ENCODE measurements around the gene SLC27A5.

Gene SLC27A5

GRCh38 chr19:58522709-58523108, 10.9 kb upstream of the SLC27A5 start:
- Histone ChIP-seq H2BK120ac (ENCODE audit: low read depth, low read length) (no peak overlapping the region), H3K79me1 (ENCODE audit: low read length) (peaks cover 9% of the 10 kb centered on the region), H3K18ac (ENCODE audit: low read length) (no peak overlapping the region), H3K27ac (ENCODE audit: low read depth, low read length) (no peak overlapping the region), H2BK15ac (replicated peaks; ENCODE audit: low read depth) (no peak overlapping the region), H3K36me3 (ENCODE audit: control insufficient read depth, insufficient read depth, low read length) (no peaks in the 10 kb centered on the region), H3K9ac (ENCODE audit: low read length) (no peak overlapping the region), H3K79me2 (ENCODE audit: control insufficient read depth, insufficient read depth, low read length) (peaks cover 11% of the 10 kb centered on the region), H3K4me1 (ENCODE audit: control insufficient read depth, low read depth, low read length) (peaks cover 7% of the 10 kb centered on the region), H3K27me3 (ENCODE audit: insufficient read depth, low read length, poor library complexity) (no peaks in the 10 kb centered on the region), H3K4me2 (ENCODE audit: low read length) (no peak overlapping the region), H2BK5ac (ENCODE audit: low read length) (no peak overlapping the region), H3K4ac (ENCODE audit: low read depth, low read length) (no peak overlapping the region), H2AK5ac (ENCODE audit: low read length) (no peak overlapping the region), H4K5ac (ENCODE audit: low read length) (no peak overlapping the region), H4K8ac (ENCODE audit: low read depth, low read length) (no peak overlapping the region), H3K4me3 (ENCODE audit: low read length) (no peak overlapping the region), H3K23ac (ENCODE audit: low read length) (no peak overlapping the region), H3K56ac (ENCODE audit: low read length) (peak overlapping the region; percentile 25)
- no peak for DNase-seq
- no CpG with 5 or more reads among the region's 3 CpGs for WGBS (ENCODE audit: extremely low coverage, insufficient coverage, low lambda C conversion rate)

GRCh38 chr19:58521651-58522050, 9.9 kb upstream of the SLC27A5 start:
- H3K4me3 ChIP-seq (ENCODE audit: low read length) = no peak overlapping the region
- peak overlapping the region; percentile 58 for H2AK5ac ChIP-seq (ENCODE audit: low read length)
- no peak overlapping the region for H3K4ac ChIP-seq (ENCODE audit: low read depth, low read length)
- no peak overlapping the region for H3K27ac ChIP-seq (ENCODE audit: low read depth, low read length)
- H3K4me1 ChIP-seq (ENCODE audit: control insufficient read depth, low read depth, low read length) = peaks cover 7% of the 10 kb centered on the region
- H3K18ac ChIP-seq (ENCODE audit: low read length) = no peak overlapping the region
- no peak overlapping the region for H4K5ac ChIP-seq (ENCODE audit: low read length)
- no peak overlapping the region for H2BK120ac ChIP-seq (ENCODE audit: low read depth, low read length)
- no peak overlapping the region for H3K23ac ChIP-seq (ENCODE audit: low read length)
- H3K27me3 ChIP-seq (ENCODE audit: insufficient read depth, low read length, poor library complexity) = no peaks in the 10 kb centered on the region
- H3K4me2 ChIP-seq (ENCODE audit: low read length) = no peak overlapping the region
- peaks cover 2% of the 10 kb centered on the region for H3K36me3 ChIP-seq (ENCODE audit: control insufficient read depth, insufficient read depth, low read length)
- peaks cover 14% of the 10 kb centered on the region for H3K79me2 ChIP-seq (ENCODE audit: control insufficient read depth, insufficient read depth, low read length)
- peak overlapping the region; percentile 51 for H3K9ac ChIP-seq (ENCODE audit: low read length)
- peak overlapping the region; percentile 64 for H3K56ac ChIP-seq (ENCODE audit: low read length)
- peaks cover 12% of the 10 kb centered on the region for H3K79me1 ChIP-seq (ENCODE audit: low read length)
- H4K8ac ChIP-seq (ENCODE audit: low read depth, low read length) = no peak overlapping the region
- DNase-seq = no peak
- H2BK5ac ChIP-seq (ENCODE audit: low read length) = no peak overlapping the region
- no peak overlapping the region for H2BK15ac ChIP-seq (replicated peaks; ENCODE audit: low read depth)
- WGBS (ENCODE audit: extremely low coverage, insufficient coverage, low lambda C conversion rate) = no CpG with 5 or more reads among the region's 4 CpGs

GRCh38 chr19:58520257-58520599, 8.4 kb upstream of the SLC27A5 start:
- H3K56ac ChIP-seq (ENCODE audit: low read length) = peak overlapping the region; percentile 97
- WGBS (ENCODE audit: extremely low coverage, insufficient coverage, low lambda C conversion rate) = no CpG with 5 or more reads among the region's 7 CpGs
- peak overlapping the region; percentile 52 for H2BK5ac ChIP-seq (ENCODE audit: low read length)
- peak overlapping the region; percentile 95 for H3K27ac ChIP-seq (ENCODE audit: low read depth, low read length)
- H4K8ac ChIP-seq (ENCODE audit: low read depth, low read length) = no peak overlapping the region
- no peaks in the 10 kb centered on the region for H3K27me3 ChIP-seq (ENCODE audit: insufficient read depth, low read length, poor library complexity)
- peak overlapping the region; percentile 9 for H3K4ac ChIP-seq (ENCODE audit: low read depth, low read length)
- no peak overlapping the region for H2AK5ac ChIP-seq (ENCODE audit: low read length)
- no peak for DNase-seq
- peak overlapping the region; percentile 62 for H3K4me3 ChIP-seq (ENCODE audit: low read length)
- no peak overlapping the region for H2BK15ac ChIP-seq (replicated peaks; ENCODE audit: low read depth)
- peaks cover 7% of the 10 kb centered on the region for H3K4me1 ChIP-seq (ENCODE audit: control insufficient read depth, low read depth, low read length)
- peak overlapping the region; percentile 93 for H3K4me2 ChIP-seq (ENCODE audit: low read length)
- H3K23ac ChIP-seq (ENCODE audit: low read length) = no peak overlapping the region
- peaks cover 5% of the 10 kb centered on the region for H3K36me3 ChIP-seq (ENCODE audit: control insufficient read depth, insufficient read depth, low read length)
- H3K18ac ChIP-seq (ENCODE audit: low read length) = peak overlapping the region; percentile 1
- H2BK120ac ChIP-seq (ENCODE audit: low read depth, low read length) = no peak overlapping the region
- H3K9ac ChIP-seq (ENCODE audit: low read length) = peak overlapping the region; percentile 90
- H4K5ac ChIP-seq (ENCODE audit: low read length) = peak overlapping the region; percentile 60
- peaks cover 14% of the 10 kb centered on the region for H3K79me2 ChIP-seq (ENCODE audit: control insufficient read depth, insufficient read depth, low read length)
- peaks cover 18% of the 10 kb centered on the region for H3K79me1 ChIP-seq (ENCODE audit: low read length)

GRCh38 chr19:58519355-58520256, 7.8 kb upstream of the SLC27A5 start, which contains the start of gene ZBTB45:
ZBTB45 (minus strand) TSS chr19:58519810; CDS start chr19:58517673, 2,137 bp downstream.
- Histone ChIP-seq H2BK5ac (ENCODE audit: low read length) (peak within 1 kb of the TSS; percentile 80), H3K9ac (ENCODE audit: low read length) (peak within 1 kb of the TSS; percentile 90), H3K79me1 (ENCODE audit: low read length) (peaks cover 18% of the 10 kb centered on the region), H3K27me3 (ENCODE audit: insufficient read depth, low read length, poor library complexity) (no peaks in the 10 kb centered on the region), H2BK120ac (ENCODE audit: low read depth, low read length) (peak within 1 kb of the TSS; percentile 8), H4K8ac (ENCODE audit: low read depth, low read length) (peak within 1 kb of the TSS; percentile 43), H3K4me2 (ENCODE audit: low read length) (peak within 1 kb of the TSS; percentile 93), H3K23ac (ENCODE audit: low read length) (peak within 1 kb of the TSS; percentile 56), H3K4ac (ENCODE audit: low read depth, low read length) (peak within 1 kb of the TSS; percentile 86), H3K79me2 (ENCODE audit: control insufficient read depth, insufficient read depth, low read length) (peaks cover 14% of the 10 kb centered on the region), H3K27ac (ENCODE audit: low read depth, low read length) (peak within 1 kb of the TSS; percentile 95), H3K18ac (ENCODE audit: low read length) (peak within 1 kb of the TSS; percentile 75), H3K4me1 (ENCODE audit: control insufficient read depth, low read depth, low read length) (peaks cover 7% of the 10 kb centered on the region), H3K56ac (ENCODE audit: low read length) (peak within 1 kb of the TSS; percentile 97), H2AK5ac (ENCODE audit: low read length) (peak within 1 kb of the TSS; percentile 54), H4K5ac (ENCODE audit: low read length) (peak within 1 kb of the TSS; percentile 60), H3K36me3 (ENCODE audit: control insufficient read depth, insufficient read depth, low read length) (peaks cover 5% of the 10 kb centered on the region), H2BK15ac (replicated peaks; ENCODE audit: low read depth) (no peak within 1 kb of the TSS), H3K4me3 (ENCODE audit: low read length) (peak within 1 kb of the TSS; percentile 62)
- no CpG with 5 or more reads among the region's 87 CpGs for WGBS (ENCODE audit: extremely low coverage, insufficient coverage, low lambda C conversion rate)
- DNase-seq = peak; percentile 98

GRCh38 chr19:58519087-58519354, 7.2 kb upstream of the SLC27A5 start:
- H2BK5ac ChIP-seq (ENCODE audit: low read length) = no peak overlapping the region
- peaks cover 11% of the 10 kb centered on the region for H3K4me1 ChIP-seq (ENCODE audit: control insufficient read depth, low read depth, low read length)
- peak overlapping the region; percentile 95 for H3K27ac ChIP-seq (ENCODE audit: low read depth, low read length)
- peak overlapping the region; percentile 86 for H3K4ac ChIP-seq (ENCODE audit: low read depth, low read length)
- no CpG with 5 or more reads among the region's 14 CpGs for WGBS (ENCODE audit: extremely low coverage, insufficient coverage, low lambda C conversion rate)
- H3K4me2 ChIP-seq (ENCODE audit: low read length) = peak overlapping the region; percentile 91
- H3K79me1 ChIP-seq (ENCODE audit: low read length) = peaks cover 21% of the 10 kb centered on the region
- no peak overlapping the region for H2AK5ac ChIP-seq (ENCODE audit: low read length)
- H3K56ac ChIP-seq (ENCODE audit: low read length) = peak overlapping the region; percentile 97
- peak overlapping the region; percentile 90 for H3K9ac ChIP-seq (ENCODE audit: low read length)
- H3K18ac ChIP-seq (ENCODE audit: low read length) = peak overlapping the region; percentile 75
- peak; percentile 89 for DNase-seq
- peak overlapping the region; percentile 62 for H3K4me3 ChIP-seq (ENCODE audit: low read length)
- H3K23ac ChIP-seq (ENCODE audit: low read length) = peak overlapping the region; percentile 7
- peak overlapping the region; percentile 8 for H2BK120ac ChIP-seq (ENCODE audit: low read depth, low read length)
- no peak overlapping the region for H2BK15ac ChIP-seq (replicated peaks; ENCODE audit: low read depth)
- H4K5ac ChIP-seq (ENCODE audit: low read length) = no peak overlapping the region
- H3K36me3 ChIP-seq (ENCODE audit: control insufficient read depth, insufficient read depth, low read length) = peaks cover 5% of the 10 kb centered on the region
- peaks cover 18% of the 10 kb centered on the region for H3K79me2 ChIP-seq (ENCODE audit: control insufficient read depth, insufficient read depth, low read length)
- no peaks in the 10 kb centered on the region for H3K27me3 ChIP-seq (ENCODE audit: insufficient read depth, low read length, poor library complexity)
- peak overlapping the region; percentile 43 for H4K8ac ChIP-seq (ENCODE audit: low read depth, low read length)

Measured in mesendoderm (in vitro differentiated cells).